ENCODE results near the gene SEMA6A.

- TF ChIP-seq CTCF (IDR thresholded peaks at IDR 0.05 in 4 of 5, conservative IDR thresholded peaks at IDR 0.05 in 1 of 5) (no peak), POLR2A (IDR thresholded peaks at IDR 0.05) (no peak)
Measured at GRCh38 chr5:116581910-116582309, 7.3 kb upstream of the SEMA6A start.

Data from gastrocnemius medialis (tissue), 4 donors.